K562 (cell line): ENCODE results near the gene LSP1. TPM values are rescaled to one million over a fixed set of nuclear protein-coding genes. Genes with fewer than 3 reads are reported as not detected.

Experiments used
- KLF6 ChIP-seq: fragments of 250-450 bp; sonication (Bioruptor Pico); IDR thresholded peaks from 2 replicates; pipeline ENCODE4 v1.4.0; 2020; ENCODE audit warnings: mild to moderate bottlenecking, moderate library complexity, borderline replicate concordance
- THRAP3 ChIP-seq: fragments of 450-650 bp; IDR thresholded peaks from 2 replicates; pipeline ENCODE4 v1.6.1; 2016; ENCODE audit warnings: mild to moderate bottlenecking, inconsistent platforms, borderline replicate concordance
- polyA plus RNA-seq, 8 experiments: library from polyadenylated mRNA; depleted of rRNA in 4 of 8; stranded (reverse) in 5 of 8; unstranded in 3 of 8; fragments of >200 nt; fragmentation: Nextera tagmentation in 2 of 8; fragmentation: Illumina TruSeq in 1 of 8; extraction: Ambion mirVana in 2 of 8; extraction: Trizol in 1 of 8; gene quantifications; 2 replicates each; pipeline versions ENCODE4 v1.2.1 to v1.2.3, GENCODE V29; 2011 to 2014; ENCODE audit warnings: inconsistent platforms in 1 of 8, missing spikeins in 1 of 8
- total RNA-seq, 7 experiments: library from RNA; depleted of rRNA in 6 of 7; stranded (reverse); fragments of >200 nt in 6 of 7; fragmentation: Illumina TruSeq in 2 of 7; extraction: Trizol in 2 of 7; gene quantifications; 2 replicates each; pipeline versions ENCODE4 v1.2.1 to v1.2.3, GENCODE V29; 2011 to 2021; ENCODE audit warnings: low replicate concordance in 1 of 7
- TF ChIP-seq, protein P1 (sequence below), 2 experiments: fragments of 450-650 bp; IDR thresholded peaks; 2 replicates each; pipeline ENCODE4 v1.6.1; 2016; ENCODE audit warnings: mild to moderate bottlenecking in 2 of 2, borderline replicate concordance in 1 of 2, low read depth in 1 of 2, moderate library complexity in 1 of 2
- TF ChIP-seq, protein P2 (sequence below): fragments of 450-650 bp; IDR thresholded peaks from 2 replicates; pipeline ENCODE4 v1.6.1; 2018; ENCODE audit warnings: mild to moderate bottlenecking, low read depth; ENCODE audit not compliant: partially characterized antibody

The LSP1 gene
- total and polyA plus RNA-seq, 9 of the 15 experiments (the other 6 are each of a cell fraction or from before 2014, with no cell fraction given), result 0.08 to 2.9 (median 0.65) TPM; not detected in 2

- TF ChIP-seq, protein P1, sequence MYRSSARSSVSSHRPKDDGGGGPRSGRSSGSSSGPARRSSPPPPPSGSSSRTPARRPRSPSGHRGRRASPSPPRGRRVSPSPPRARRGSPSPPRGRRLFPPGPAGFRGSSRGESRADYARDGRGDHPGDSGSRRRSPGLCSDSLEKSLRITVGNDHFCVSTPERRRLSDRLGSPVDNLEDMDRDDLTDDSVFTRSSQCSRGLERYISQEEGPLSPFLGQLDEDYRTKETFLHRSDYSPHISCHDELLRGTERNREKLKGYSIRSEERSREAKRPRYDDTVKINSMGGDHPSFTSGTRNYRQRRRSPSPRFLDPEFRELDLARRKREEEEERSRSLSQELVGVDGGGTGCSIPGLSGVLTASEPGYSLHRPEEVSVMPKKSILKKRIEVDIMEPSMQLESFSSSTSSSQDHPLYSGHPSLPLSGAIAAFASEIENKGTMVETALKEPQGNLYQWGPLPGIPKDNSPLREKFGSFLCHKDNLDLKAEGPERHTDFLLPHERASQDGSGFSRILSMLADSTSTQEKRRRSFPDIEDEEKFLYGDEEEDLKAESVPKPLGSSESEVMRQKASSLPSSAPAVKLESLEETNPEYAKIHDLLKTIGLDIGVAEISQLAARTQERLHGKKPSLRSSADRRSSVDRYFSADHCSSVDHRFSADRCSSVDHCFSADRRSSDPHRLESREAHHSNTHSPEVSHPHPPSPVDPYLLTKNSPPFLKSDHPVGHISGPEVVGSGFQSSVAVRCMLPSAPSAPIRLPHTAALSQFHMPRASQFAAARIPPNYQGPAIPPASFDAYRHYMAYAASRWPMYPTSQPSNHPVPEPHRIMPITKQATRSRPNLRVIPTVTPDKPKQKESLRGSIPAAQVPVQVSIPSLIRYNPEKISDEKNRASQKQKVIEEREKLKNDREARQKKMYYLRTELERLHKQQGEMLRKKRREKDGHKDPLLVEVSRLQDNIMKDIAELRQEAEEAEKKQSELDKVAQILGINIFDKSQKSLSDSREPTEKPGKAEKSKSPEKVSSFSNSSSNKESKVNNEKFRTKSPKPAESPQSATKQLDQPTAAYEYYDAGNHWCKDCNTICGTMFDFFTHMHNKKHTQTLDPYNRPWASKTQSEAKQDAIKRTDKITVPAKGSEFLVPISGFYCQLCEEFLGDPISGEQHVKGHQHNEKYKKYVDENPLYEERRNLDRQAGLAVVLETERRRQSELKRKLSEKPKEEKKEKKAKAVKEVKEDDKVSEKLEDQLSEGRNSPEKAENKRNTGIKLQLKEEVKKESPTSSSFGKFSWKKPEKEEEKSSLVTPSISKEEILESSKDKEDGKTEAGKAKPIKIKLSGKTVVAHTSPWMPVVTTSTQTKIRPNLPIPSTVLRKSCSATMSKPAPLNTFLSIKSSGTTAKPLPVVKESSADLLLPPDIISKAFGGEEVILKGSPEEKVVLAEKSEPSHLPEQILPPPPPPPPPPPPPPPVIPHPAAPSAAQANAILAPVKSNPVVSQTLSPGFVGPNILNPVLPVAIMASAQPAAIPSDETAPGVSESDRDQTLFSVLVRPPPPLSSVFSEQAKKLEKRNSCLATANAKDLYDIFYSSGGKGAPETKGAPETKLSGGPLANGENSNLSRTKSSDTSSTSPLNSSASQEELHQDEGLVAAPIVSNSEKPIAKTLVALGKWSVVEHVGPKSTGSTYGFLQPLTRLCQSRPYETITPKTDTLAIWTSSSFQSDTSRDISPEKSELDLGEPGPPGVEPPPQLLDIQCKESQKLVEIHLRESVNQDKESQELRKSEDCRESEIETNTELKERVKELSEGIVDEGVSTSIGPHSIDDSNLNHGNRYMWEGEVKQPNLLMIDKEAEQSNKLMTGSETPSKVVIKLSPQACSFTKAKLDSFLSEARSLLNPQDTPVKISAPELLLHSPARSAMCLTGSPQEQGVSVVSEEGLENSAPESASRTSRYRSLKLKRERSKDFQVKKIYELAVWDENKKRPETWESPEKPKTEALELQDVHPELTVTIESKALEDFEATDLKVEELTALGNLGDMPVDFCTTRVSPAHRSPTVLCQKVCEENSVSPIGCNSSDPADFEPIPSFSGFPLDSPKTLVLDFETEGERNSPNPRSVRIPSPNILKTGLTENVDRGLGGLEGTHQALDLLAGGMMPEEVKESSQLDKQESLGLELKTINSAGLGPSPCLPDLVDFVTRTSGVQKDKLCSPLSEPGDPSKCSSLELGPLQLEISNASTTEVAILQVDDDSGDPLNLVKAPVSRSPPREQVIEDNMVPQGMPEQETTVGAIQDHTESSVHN (IDR thresholded peaks at IDR 0.05; ENCODE audit: borderline replicate concordance in 1 of 2, low read depth in 1 of 2), result no peak
- TF ChIP-seq THRAP3 (no peak), KLF6 (CRISPR knock-in tag) (no peak)
- TF ChIP-seq, protein P2, sequence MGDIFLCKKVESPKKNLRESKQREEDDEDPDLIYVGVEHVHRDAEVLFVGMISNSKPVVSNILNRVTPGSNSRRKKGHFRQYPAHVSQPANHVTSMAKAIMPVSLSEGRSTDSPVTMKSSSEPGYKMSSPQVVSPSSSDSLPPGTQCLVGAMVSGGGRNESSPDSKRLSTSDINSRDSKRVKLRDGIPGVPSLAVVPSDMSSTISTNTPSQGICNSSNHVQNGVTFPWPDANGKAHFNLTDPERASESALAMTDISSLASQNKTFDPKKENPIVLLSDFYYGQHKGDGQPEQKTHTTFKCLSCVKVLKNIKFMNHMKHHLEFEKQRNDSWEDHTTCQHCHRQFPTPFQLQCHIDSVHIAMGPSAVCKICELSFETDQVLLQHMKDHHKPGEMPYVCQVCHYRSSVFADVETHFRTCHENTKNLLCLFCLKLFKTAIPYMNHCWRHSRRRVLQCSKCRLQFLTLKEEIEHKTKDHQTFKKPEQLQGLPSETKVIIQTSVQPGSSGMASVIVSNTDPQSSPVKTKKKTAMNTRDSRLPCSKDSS, result no peak
These were observed 72.7 kb downstream of the LSP1 start (continued) for GRCh38 chr11:1925373-1926155.
